GM12878 (cell line): ENCODE data around the gene FZD2. TPM values are rescaled to one million over a fixed set of nuclear protein-coding genes. Genes with fewer than 3 reads are reported as not detected.

Source experiments
- ATAC-seq: fragments of 200-7000 bp; cut with Tn5 transposase; 3 replicates; pipeline ENCODE4 v1.9.1; 2020; ENCODE audit warnings: mild to moderate bottlenecking, moderate library complexity
- BruUV-seq: library from RNA; stranded (reverse); fragments of 400-500 nt; replicated peaks from 2 replicates; lab custom pipeline; 2021; lab: Mats Ljungman, UMichigan
- CTCF ChIA-PET: fragments of 300-600 bp; sonication (Branson Sonifier 250); formaldehyde crosslinking; extraction: SDS; loops from one replicate; lab custom pipeline; 2021; ENCODE audit warnings: inconsistent platforms; lab: Yijun Ruan, JAX
- POLR2A ChIA-PET: fragments of 350-600 bp; formaldehyde crosslinking; extraction: SDS; loops from one replicate; lab custom pipeline; 2021; ENCODE audit warnings: inconsistent platforms; lab: Charles Lee
- RAD21 ChIA-PET: fragments of 300-600 bp; sonication (Branson Sonifier 250); formaldehyde crosslinking; loops from one replicate; lab custom pipeline; 2023; ENCODE audit warnings: antibody characterized with exemption; ENCODE audit not compliant: unreplicated experiment; lab: Charles Lee
- SMC1A ChIA-PET: fragments of 300-600 bp; sonication (Branson Sonifier 250); formaldehyde crosslinking; loops from one replicate; lab custom pipeline; 2023; ENCODE audit not compliant: unreplicated experiment, uncharacterized antibody; lab: Charles Lee
- DNase-seq: peaks from one replicate; pipeline ENCODE4 v3.0.0-alpha.2; 2011; ENCODE audit warnings: low read depth, low spot score
- FAIRE-seq: peaks from 3 replicates; lab custom pipeline; 2011; peaks lifted over from hg19 to GRCh38; lab: Jason Lieb, UNC
- H2AFZ ChIP-seq: 2 replicates; pipeline ENCODE4 v1.6.0; 2011; ENCODE audit warnings: low read depth, low read length, control low read depth; ENCODE audit not compliant: control insufficient read depth
- H3K27ac ChIP-seq: 2 replicates; pipeline ENCODE4 v1.5.1; 2011; ENCODE audit warnings: control low read depth; ENCODE audit not compliant: control insufficient read depth, insufficient read depth
- H3K27me3 ChIP-seq, 2 experiments: replicated peaks in 1 of 2; 2 replicates each; pipeline versions ENCODE4 v1.6.0 to v1.6.1; 2011; ENCODE audit warnings: low read length in 1 of 2; ENCODE audit not compliant: control insufficient read depth in 2 of 2, insufficient read depth in 2 of 2
- H3K36me3 ChIP-seq, 2 experiments: 2 replicates each; pipeline ENCODE4 v1.5.1; 2011; ENCODE audit warnings: low read length in 1 of 2; ENCODE audit not compliant: control insufficient read depth in 2 of 2, insufficient read depth in 2 of 2
- H3K4me1 ChIP-seq: 2 replicates; pipeline ENCODE4 v1.6.1; 2011; ENCODE audit warnings: mild to moderate bottlenecking, low read length, moderate library complexity, mixed read lengths; ENCODE audit not compliant: control insufficient read depth, insufficient read depth
- H3K4me2 ChIP-seq: 2 replicates; pipeline ENCODE4 v1.6.0; 2011; ENCODE audit warnings: control low read depth; ENCODE audit not compliant: control insufficient read depth, insufficient read depth
- H3K4me3 ChIP-seq: fragments of 200-600 bp; sonication (generic); 2 replicates; pipeline ENCODE4 v1.5.1; 2016
- H3K79me2 ChIP-seq: 2 replicates; pipeline ENCODE4 v1.6.0; 2011; ENCODE audit warnings: low read length; ENCODE audit not compliant: control insufficient read depth, insufficient read depth
- H3K9ac ChIP-seq: 2 replicates; pipeline ENCODE4 v1.8.0; 2011; ENCODE audit warnings: low read length, control low read depth, mixed read lengths; ENCODE audit not compliant: control insufficient read depth, insufficient read depth
- H3K9me3 ChIP-seq: replicated peaks from 3 replicates; pipeline ENCODE4 v1.5.1; 2011; ENCODE audit warnings: mild to moderate bottlenecking, low read length; ENCODE audit not compliant: control insufficient read depth, insufficient read depth
- H4K20me1 ChIP-seq: 2 replicates; pipeline ENCODE4 v1.6.0; 2011; ENCODE audit not compliant: control insufficient read depth, insufficient read depth
- POLR2A ChIP-seq: IDR thresholded peaks from 2 replicates; pipeline ENCODE4 v1.6.1; 2011; ENCODE audit warnings: low read depth, mild to moderate bottlenecking, low read length
- SMAD5 ChIP-seq: IDR thresholded peaks from 2 replicates; pipeline ENCODE4 v1.6.1; 2016; ENCODE audit warnings: antibody characterized with exemption, low read depth
- TARDBP ChIP-seq: IDR thresholded peaks from 2 replicates; pipeline ENCODE4 v1.6.1; 2016; ENCODE audit warnings: borderline replicate concordance
- WGBS: methylation state at CpG from one replicate; pipeline ENCODE4 v1.1.6; 2016; ENCODE audit warnings: low lambda C conversion rate; ENCODE audit not compliant: insufficient replicate concordance, insufficient coverage; ENCODE audit errors: missing lambda C conversion rate; 5-methylcytosine and 5-hydroxymethylcytosine counted together
- in situ Hi-C: fragments of 300-500 bp; cut with MboI; formaldehyde crosslinking; loops from 9 replicates; pipeline ENCODE4 v1.14.3; 2018; ENCODE audit warnings: mixed read lengths
- intact Hi-C: fragments of 100-400 bp; cut with micrococcal nuclease; formaldehyde crosslinking; loops from one replicate; pipeline ENCODE4 v1.14.2; 2022; ENCODE audit not compliant: unreplicated experiment
- polyA plus RNA-seq, 11 experiments: library from polyadenylated mRNA; depleted of rRNA in 4 of 11; unstranded in 6 of 11; stranded (reverse) in 5 of 11; fragments of >200 nt; fragmentation: Nextera tagmentation in 4 of 11; fragmentation: Illumina TruSeq in 1 of 11; extraction: Ambion mirVana in 4 of 11; extraction: Trizol in 1 of 11; gene quantifications; 1 replicate in 1 of 11; 2 replicates in 10 of 11; pipeline versions ENCODE4 v1.2.1 to v1.2.3, GENCODE V29; 2011 to 2016; ENCODE audit warnings: inconsistent platforms in 2 of 11, missing spikeins in 2 of 11, low read depth in 1 of 11
- total RNA-seq, 4 experiments: library from RNA; depleted of rRNA in 3 of 4; stranded (reverse); fragments of >200 nt in 3 of 4; fragmentation: Illumina TruSeq in 1 of 4; extraction: Trizol in 1 of 4; gene quantifications; 2 replicates each; pipeline versions ENCODE4 v1.2.1 to v1.2.3, GENCODE V29; 2013 to 2021
- TF ChIP-seq, protein P1 (sequence below): fragments of 450-650 bp; IDR thresholded peaks from 2 replicates; pipeline ENCODE4 v1.6.1; 2017; ENCODE audit warnings: antibody characterized with exemption, mild to moderate bottlenecking, moderate library complexity
- TF ChIP-seq, protein P2 (sequence below): fragments of 450-650 bp; formaldehyde crosslinking; IDR thresholded peaks from 2 replicates; pipeline ENCODE4 v1.4.0; 2020; ENCODE audit warnings: mild to moderate bottlenecking, moderate library complexity

Gene FZD2
- total and polyA plus RNA-seq, 10 of the 15 experiments (the other 5 are each of a cell fraction or from before 2014, with no cell fraction given), result 0.09 to 4.2 (median 0.63) TPM; not detected in 1

DNA sequence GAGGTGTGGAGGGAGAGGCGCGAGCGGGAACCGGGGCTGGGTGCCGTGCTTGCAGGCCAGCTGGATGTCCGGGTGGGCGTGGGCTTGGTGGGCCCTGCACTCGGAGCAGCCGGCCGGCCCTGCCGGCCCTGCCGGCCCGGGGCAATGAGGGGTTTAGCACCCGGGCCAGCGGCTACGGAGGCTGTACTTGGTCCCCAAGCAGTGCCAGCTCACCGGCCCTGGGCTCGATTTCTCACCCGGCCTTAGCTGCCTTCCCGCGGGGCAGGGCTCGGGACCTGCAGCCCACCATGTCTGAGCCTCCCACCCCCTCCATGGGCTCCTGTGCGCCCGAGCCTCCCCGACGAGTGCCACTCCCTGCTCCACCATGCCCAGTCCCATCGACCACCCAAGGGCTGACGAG is 29.3 kb upstream of the FZD2 start:
- in situ Hi-C loops, result no loop called here
- no TSS peak for BruUV-seq
- Histone ChIP-seq H3K79me2 (no peaks in the 10 kb centered on the region), H3K4me3 (no peak overlapping the region), H3K27ac (no peak overlapping the region), H2AFZ (no peak overlapping the region), H3K9ac (no peak overlapping the region), H3K27me3 (no peaks in the 10 kb centered on the region), H3K36me3 (no peaks in the 10 kb centered on the region)
- RAD21 ChIA-PET, result interaction anchor here (0.6 kb wide), 1 partner anchor 61 kb away, joined by 4 read pairs; no protein-coding TSS in a partner anchor
- FAIRE-seq (no peak), ATAC-seq (no peak), DNase-seq (no peak)
- POLR2A ChIA-PET, result no interaction called here
- SMC1A ChIA-PET, result no interaction called here
- intact Hi-C loops, result no loop called here
- 79% methylated on average over 27 of the region's 28 CpGs for WGBS
- TF ChIP-seq SMAD5 (no peak), POLR2A (no peak), TARDBP (no peak)
- TF ChIP-seq, protein P1, sequence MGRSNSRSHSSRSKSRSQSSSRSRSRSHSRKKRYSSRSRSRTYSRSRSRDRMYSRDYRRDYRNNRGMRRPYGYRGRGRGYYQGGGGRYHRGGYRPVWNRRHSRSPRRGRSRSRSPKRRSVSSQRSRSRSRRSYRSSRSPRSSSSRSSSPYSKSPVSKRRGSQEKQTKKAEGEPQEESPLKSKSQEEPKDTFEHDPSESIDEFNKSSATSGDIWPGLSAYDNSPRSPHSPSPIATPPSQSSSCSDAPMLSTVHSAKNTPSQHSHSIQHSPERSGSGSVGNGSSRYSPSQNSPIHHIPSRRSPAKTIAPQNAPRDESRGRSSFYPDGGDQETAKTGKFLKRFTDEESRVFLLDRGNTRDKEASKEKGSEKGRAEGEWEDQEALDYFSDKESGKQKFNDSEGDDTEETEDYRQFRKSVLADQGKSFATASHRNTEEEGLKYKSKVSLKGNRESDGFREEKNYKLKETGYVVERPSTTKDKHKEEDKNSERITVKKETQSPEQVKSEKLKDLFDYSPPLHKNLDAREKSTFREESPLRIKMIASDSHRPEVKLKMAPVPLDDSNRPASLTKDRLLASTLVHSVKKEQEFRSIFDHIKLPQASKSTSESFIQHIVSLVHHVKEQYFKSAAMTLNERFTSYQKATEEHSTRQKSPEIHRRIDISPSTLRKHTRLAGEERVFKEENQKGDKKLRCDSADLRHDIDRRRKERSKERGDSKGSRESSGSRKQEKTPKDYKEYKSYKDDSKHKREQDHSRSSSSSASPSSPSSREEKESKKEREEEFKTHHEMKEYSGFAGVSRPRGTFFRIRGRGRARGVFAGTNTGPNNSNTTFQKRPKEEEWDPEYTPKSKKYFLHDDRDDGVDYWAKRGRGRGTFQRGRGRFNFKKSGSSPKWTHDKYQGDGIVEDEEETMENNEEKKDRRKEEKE, result no peak
- TF ChIP-seq, protein P2, sequence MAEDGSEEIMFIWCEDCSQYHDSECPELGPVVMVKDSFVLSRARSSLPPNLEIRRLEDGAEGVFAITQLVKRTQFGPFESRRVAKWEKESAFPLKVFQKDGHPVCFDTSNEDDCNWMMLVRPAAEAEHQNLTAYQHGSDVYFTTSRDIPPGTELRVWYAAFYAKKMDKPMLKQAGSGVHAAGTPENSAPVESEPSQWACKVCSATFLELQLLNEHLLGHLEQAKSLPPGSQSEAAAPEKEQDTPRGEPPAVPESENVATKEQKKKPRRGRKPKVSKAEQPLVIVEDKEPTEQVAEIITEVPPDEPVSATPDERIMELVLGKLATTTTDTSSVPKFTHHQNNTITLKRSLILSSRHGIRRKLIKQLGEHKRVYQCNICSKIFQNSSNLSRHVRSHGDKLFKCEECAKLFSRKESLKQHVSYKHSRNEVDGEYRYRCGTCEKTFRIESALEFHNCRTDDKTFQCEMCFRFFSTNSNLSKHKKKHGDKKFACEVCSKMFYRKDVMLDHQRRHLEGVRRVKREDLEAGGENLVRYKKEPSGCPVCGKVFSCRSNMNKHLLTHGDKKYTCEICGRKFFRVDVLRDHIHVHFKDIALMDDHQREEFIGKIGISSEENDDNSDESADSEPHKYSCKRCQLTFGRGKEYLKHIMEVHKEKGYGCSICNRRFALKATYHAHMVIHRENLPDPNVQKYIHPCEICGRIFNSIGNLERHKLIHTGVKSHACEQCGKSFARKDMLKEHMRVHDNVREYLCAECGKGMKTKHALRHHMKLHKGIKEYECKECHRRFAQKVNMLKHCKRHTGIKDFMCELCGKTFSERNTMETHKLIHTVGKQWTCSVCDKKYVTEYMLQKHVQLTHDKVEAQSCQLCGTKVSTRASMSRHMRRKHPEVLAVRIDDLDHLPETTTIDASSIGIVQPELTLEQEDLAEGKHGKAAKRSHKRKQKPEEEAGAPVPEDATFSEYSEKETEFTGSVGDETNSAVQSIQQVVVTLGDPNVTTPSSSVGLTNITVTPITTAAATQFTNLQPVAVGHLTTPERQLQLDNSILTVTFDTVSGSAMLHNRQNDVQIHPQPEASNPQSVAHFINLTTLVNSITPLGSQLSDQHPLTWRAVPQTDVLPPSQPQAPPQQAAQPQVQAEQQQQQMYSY, result no peak
- TF ChIP-seq, all 136 proteins: peak for 0
- no peaks in the 10 kb centered on the region for H4K20me1 ChIP-seq
- no peaks in the 10 kb centered on the region; the same call in 1 of the 2 replicates for H3K4me1 ChIP-seq
- H3K4me2 ChIP-seq, result no peak overlapping the region
- H3K9me3 ChIP-seq, result no peaks in the 10 kb centered on the region
- CTCF ChIA-PET, result no interaction called here
